GM18868 (cell line): ENCODE results near the gene KCNS1.
"Not testable (repeated sequence)": the region's sequence is repeated elsewhere in the genome, so short reads cannot be mapped to it uniquely, and the experiment has no call there.

Experiments
- ATAC-seq: cut with Tn5 transposase; IDR thresholded peaks from one replicate; pipeline ENCODE4 v1.9.1; 2021; ENCODE audit warnings: mild to moderate bottlenecking, moderate library complexity; ENCODE audit not compliant: unreplicated experiment

KCNS1 gene, protein sequence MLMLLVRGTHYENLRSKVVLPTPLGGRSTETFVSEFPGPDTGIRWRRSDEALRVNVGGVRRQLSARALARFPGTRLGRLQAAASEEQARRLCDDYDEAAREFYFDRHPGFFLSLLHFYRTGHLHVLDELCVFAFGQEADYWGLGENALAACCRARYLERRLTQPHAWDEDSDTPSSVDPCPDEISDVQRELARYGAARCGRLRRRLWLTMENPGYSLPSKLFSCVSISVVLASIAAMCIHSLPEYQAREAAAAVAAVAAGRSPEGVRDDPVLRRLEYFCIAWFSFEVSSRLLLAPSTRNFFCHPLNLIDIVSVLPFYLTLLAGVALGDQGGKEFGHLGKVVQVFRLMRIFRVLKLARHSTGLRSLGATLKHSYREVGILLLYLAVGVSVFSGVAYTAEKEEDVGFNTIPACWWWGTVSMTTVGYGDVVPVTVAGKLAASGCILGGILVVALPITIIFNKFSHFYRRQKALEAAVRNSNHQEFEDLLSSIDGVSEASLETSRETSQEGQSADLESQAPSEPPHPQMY

DNA sequence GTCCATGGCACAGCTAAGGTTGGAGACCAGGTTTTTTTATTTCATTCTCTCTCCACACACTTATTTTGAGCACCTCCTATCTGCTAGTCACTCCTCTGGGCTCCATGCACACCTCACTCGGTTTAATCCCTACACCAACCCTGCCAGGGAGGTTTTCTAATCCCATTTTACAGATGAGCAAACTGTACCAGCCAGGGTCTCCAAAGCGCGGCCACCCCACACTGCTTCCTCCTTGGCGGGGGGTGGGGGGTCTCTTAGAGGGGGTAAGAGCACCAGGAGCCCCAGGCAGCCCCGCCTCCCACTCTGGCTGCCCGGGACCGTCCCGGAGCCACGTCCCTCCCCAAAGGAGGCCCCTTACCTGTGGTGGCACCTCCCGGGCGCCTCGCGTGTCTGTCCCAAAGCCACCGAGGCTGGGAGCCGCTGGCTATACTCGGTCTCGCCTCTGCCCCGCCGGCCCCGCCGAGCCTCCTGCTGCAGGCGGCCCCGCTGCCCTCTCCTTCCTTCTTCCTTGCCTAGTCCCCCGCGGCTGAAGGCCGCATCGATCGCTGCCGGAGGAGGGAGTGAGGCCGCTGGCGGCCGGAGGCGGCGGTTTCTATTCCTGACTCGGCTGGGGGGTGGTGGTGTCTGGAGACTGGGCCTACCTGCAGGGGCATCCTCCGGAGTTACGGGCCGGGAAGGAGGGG is at the start of gene KCNS1:
Gene KCNS1 (minus strand): TSS at position 565 of the 683 bp plus-strand sequence. CDS start 1,891 bp downstream, outside the sequence.
- no peak for ATAC-seq

DNA sequence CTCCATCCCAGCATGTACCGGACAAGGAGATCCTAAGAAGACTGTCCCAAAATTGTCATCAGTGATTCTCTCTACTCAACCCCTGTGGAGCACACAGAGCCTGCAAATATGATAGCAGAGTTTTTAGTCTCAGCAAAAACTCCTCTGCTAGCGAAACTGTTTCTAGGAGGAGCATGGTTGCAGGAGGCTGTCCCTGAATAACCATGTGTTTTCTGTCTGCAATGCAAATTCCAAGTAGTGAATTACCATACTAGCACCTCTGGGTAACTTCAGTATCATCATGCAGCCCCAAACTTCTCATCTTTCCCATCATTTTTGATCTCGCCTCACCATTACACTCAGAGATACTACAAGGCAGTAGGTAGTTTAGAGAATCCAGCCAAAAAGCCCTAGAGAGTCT is 48.1 kb upstream of the KCNS1 start:
- ATAC-seq = no peak

DNA sequence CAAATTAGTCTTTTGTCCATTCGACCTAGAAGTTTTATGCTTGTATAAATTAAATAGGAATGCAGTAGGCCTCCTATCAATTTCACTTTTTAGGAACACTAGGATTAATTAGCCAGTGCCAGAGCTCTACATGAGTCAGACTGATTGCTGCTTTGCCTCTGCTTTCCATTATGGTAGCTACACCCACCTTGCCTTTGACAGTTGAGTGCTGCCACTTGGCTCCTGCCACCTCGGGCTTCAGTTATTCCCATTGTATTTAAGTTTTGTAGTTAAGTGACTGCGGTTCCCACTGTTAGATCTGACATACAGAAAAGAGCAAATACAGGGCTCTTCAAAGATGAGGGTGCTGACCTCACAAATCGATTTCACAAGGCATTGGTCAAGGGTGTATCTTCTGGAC is 39.9 kb upstream of the KCNS1 start:
- no peak for ATAC-seq

DNA sequence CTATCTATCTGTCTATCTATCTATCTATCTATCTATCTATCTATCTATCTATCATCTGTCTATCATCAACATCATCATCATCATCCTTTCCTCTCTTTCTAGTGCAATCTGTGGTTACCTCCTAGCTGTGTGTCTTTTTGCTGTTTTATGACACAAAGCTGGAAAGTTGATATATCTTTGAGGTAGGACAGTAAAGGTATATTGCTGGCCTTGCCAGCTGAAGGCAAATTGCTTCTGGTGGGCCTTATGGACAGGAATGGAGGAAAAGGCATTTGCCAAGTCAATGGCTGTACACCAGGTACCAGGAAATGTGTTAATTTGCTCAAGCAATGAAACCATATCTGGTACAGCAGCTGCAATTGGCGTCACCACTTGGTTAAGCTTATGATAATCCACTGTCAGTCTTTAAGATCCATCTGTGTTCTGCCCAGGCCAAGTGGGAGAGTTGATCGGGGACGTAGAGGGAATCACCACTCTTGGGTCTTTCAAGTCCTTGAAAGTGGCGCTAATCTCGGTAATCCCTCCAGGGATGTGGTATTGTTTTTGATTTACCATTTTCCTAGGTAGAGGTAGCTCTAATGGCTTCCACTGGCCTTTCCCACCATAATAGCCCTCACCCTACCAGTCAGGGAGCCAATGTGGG is 38.9 kb upstream of the KCNS1 start:
- ATAC-seq = not testable (repeated sequence)

DNA sequence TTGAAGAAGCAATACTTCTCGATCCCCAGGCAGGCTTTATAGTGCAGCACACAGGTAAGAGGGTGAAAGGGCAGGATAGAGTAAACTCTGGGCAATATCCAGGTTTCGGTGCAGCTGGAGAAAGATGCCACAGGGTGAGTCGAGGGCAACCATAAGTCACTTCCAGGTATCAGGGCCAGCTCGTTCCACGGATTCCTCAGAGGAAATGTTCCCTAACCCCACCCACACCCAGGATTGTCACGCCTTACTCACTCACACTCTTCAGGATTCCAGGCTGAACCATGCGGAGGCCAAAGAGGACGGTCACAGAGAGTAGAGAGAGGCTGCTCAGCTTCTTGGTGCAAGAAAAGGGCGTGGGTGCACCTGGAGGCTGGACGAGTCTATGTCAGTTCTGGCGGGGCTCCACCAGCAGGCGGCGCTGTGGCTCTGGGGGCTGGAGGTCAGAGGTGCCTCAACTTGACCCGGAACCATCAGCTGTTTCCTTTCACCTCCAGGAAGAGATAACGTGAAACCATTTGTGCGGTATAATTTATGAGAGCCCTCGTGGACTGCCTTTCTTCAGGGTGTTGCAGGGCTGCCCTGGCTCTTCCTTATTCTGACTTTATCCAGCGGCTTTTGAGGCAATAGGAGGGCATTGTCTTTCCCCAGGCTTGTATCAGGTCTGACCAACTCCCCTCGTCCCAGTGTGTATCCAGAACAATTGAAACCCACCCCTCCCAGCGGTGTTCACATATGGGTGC is 37.8 kb upstream of the KCNS1 start:
- ATAC-seq = no peak

DNA sequence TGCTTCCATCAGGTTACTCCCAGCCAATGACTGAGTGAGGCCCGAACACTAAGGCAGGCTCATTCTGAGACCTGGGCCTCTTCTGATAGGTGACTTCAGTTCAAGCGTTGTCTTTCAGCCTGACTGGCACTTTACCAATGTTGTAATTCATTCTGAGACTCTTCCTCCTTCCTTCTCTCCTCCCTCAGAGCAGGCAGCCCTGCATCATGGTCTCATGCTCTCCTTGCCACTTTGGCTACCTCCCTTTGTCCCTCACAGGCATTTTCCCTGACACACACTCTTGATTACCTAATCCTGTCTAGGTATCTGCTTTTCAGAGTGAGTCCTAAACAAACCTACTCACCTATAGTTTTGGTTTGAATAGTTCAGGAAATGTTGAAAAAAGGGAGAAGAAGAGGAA is 36.0 kb upstream of the KCNS1 start:
- ATAC-seq = no peak

DNA sequence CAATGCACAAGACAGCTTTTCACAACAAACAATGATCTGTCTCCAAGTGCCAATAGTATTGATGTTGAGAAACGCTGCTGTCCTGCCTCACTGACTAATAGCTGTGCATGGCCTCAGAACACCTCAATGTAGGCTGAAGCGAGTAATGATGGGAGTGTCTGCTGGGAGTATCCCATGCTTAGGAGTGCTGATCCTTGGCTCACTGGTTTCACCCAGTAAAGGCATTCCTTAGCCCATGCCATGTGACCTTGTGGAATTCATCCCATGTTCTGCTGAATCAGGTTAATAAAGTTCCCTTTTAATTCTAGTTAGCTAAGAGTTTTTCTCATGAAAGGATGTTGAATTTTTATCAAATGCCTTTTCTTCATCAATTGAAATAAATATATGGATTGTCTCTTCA is 27.2 kb upstream of the KCNS1 start:
- no peak for ATAC-seq

DNA sequence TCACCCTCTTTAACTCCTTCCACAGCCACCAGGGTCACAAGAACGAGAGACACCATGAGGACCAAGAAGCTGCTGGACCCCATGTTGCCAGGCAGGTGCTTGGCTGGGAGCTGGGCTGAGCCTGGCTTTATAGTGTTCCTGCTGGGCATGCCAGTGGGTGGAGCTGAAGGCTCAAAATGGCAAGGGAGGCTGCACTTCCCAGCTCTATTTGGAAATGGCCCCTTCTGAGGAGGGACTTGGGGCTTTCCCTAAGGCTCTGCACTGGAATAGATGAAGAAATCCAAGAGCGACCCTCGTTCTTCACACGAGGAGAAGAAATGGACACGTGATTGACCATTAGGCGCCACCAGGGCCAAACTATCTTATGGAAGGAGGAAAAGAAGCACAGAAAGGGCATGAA is 23.4 kb upstream of the KCNS1 start, which contains the start of gene WFDC12:
Gene WFDC12 (minus strand): TSS at position 101 of the 400 bp plus-strand sequence. CDS start 18 bp downstream, at position 83.
- ATAC-seq = no peak

DNA sequence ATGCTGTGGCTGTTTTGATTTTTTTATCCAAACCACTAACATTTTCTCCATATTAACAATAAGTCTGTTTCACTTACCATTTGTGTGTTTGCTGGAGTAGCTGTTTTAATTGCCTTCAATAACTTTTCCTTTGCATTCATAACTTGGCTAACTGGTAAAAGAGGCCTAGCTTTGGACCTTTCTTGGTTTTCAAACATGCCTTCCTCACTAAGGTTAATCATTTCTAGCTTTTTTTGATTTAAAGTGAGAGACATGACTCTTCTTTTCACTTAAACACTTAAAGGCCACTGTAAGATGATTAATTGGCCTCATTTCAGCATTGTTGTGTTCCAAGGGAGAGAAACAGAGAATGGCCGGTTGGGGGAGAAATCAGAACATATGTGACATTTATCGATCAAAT is 20.5 kb upstream of the KCNS1 start:
- no peak for ATAC-seq

DNA sequence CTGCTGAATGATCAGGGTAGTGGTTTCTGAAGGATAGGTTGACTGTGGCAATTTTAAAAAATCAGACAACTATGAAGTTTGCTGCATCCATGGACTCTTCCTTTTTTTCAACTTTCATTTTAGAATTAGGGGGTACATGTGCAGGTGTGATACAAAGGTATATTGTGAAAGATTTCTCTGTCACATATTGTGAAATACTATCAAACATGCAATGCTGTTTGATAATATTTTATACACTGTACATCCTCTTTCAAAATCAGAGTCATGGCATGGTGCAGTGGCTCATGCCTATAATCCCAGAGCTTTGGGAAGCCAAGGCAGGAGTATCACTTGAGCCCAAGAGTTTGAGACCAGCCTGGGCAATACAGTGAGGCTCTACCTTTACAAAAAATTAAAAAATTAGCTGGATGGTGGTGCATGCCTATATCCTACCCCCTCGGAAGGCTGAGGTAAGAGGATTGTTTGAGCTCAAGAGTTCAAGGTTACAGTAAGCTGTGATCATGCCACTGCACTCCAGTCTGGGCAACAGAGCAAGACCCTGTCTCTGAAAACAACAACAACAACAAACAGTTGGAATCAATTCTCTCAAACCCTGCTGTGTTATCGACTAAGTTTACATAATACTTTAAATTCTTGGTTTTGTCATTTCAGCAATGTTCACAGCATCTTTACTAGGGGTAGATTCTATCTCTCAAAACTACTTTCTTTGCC is 18.8 kb upstream of the KCNS1 start:
- no peak for ATAC-seq

DNA sequence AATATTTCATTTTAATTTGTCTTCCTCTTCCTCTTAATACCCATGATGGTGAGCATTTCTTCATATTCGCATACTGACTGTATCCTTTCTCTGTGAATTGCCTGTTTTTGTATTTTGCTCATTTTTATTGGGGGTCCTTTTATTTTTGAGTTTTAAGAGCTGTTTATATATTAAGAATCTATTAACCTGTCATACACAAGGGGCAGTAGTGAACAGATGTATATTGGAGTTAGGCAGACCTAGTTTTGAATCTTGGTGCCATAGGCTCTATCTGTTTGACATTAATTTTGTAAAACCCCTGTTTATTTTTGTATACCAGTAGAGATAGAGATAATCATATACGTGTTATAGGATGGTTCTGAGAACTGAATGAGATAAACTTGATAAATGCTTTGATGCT is 17.1 kb upstream of the KCNS1 start:
- no peak for ATAC-seq

DNA sequence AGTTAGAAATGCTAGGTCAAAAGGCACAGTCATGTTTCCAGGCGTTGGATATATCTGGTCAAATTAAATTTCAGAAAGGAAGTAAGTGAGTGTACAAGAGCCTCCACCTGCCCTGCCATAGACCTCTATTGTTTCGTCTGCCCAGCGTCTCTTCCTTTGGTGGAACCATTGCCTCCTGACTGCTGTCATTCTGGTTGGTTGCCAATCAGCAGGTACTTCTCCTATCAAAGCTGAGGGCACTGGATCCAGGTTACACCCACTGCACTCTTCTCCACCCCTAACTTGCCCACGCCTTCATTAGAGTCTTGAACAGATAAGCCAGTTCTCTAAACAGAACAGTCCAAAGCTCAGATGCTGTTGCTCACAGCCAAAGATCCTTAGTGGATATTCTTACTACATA is 16.7 kb upstream of the KCNS1 start:
- ATAC-seq = no peak

DNA sequence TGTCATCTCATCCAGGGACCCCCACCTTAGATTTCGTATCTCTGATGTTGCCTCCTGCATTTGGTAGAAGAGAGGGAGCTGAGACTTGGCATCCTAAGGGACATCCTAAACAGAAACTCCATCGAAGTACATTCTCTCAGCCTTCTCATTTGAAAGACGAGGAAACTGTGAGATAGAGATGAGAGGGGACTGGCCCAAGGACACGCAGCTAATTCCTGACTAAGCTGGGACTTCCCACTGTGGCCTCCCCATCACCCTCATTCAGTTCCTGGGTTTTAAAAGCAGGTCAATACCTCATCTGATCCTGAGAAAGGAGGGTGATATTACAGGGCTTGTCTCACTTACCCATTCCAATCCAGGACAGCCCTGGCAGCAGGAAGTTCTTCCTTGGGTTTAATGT is 14.9 kb upstream of the KCNS1 start:
- ATAC-seq = no peak

DNA sequence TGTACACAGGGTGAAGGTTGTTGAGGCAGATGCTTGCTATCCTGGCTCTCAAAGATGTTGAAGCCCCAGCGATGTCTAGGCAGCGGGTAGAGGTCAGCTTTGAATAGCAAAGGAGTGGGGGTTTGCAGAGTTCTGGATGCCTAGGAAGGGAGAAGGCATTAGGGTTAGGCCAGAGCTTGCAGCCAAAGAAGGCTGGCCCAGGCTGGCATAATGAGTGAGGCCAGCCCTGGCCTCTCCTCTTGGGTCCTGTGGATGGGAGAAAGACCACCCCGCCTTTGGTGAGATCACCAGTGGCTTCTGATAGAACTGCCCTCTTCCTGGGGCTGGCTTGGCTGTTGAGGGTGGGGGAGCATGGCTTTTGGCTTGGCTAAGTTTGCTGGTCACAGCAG is 14.5 kb upstream of the KCNS1 start:
- no peak for ATAC-seq

DNA sequence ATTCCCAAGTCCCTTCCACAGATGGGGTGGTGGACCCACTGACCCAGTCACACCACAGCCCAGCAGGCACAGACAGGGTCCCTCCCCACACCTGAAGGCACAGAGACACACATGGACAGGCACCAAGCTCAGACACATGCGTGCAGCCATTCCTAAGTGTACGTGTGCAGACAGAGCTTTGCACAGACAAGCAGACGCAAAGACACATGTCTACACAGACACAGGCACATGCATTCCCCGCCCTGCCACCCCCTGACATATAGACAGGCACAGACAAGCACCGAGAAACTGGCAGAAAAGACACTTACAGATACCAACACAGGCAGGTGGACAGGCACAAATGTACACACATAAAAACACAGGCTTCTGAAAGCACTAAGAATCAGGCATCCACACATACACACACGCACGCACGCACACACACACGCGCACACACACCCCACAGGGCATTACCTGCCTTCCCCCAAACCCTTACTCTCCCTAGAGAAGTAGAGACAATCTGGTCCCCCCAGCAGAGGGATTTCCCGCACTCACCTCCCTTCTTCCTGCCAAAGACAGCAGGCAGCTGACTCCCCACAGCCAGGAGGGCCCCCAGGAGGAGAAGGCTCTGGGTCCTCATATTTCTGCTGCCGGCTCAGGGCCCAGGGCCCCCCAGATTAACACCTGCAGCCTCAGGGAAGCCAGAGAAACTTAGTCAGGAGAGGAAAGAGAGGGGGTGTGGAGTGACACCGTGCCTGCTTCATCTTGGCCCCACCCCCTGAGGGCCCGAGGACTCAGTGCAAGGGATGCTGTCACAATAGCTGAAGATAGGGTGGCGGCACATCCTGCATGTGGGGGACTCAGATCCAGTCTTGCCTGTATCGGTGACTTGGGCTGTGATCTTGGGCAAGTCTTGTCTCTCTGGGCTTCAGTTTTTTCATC is 13.8 kb upstream of the KCNS1 start, which contains the start of gene WFDC5:
Gene WFDC5 (minus strand): TSS at position 710 of the 921 bp plus-strand sequence. CDS start 91 bp downstream, at position 619.
- ATAC-seq = no peak

DNA sequence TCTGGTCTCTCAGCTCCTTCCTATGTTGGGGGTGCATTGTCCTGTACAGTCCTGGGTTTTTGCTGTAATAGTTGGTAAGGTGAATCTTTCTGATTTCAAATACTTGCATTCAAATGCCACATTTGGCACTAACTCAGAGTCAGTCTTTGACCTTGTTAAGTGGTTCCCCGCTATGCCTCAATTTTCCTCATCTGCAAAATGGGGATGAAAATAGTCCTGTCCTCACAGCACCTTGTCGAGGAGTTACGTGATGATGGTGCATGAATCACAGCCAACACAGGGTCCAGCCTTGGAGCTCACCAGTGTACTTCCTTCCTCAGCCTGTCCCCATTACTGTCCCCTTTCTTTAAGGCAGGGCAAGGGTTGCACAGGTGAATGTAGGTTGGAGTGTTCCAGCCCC is 12.9 kb upstream of the KCNS1 start:
- ATAC-seq = no peak

DNA sequence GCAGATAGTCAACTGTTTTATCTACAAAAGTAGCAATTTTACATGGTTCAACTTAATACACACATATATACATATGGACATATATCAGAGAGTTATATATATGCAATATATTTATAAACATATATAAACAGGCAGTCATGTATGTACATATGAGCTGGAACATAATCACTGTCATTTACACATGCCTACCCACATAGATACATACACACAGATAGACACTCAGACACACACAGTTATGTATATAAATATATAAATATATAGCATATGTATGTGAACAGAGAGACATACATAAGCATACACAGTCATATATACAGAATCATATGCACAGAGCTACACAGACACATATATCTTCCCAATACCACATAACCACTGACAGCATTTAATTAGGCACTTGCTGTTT is 11.8 kb upstream of the KCNS1 start:
- ATAC-seq = no peak

DNA sequence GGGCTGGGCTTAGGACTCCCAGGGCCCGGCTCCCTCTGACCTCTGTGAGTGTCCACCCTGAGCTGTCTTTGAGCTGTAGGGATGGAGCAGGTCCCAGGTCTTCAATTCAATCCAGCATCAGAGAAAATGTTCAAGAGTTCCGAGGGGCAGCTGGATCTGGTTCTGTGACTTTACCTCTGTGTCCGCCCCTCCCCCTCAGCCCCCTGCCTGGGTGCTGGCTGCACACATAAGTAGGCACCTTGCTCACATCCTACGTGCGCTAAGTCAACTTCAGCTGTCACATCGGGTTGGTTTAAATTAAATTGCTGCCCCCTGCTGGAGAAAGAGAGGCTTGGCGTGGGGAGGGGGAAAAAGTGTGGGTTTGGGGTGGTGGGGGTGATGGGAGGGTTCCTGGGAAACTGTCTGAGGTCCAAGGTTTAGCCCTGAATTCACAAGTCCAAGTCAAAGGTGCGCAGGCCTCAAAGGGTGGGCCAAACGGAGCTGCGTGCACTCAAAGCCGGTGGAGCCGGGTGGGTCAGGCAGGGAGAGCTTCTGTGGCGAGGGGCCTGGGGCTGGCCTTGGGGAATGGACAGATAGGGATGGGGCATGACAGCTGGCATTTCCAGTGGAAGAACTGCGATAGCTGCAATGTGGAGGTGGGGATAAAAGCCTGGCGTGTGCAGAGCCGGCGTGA is 11.0 kb upstream of the KCNS1 start:
- no peak for ATAC-seq

DNA sequence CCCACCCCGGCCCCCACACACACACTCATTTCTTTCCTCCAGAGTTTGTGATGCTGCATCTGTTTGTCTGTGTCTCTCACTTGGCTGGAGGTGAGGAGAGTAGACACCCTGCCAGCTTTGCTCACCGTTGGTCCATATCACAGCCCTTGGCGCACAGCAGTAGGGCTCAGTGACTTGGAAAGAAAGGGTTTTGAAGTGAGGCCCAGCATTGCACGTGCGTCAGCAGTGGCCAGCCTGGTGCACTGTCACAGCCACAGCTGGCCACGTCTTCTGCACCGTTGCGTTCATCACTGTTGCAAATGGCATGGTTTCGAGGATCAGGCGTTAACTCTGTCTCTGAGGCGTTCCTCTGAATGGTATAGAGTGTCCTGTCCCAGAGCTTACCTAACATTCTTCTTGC is 10.4 kb upstream of the KCNS1 start:
- ATAC-seq = no peak
